K562 (cell line): Measurements from ENCODE around the gene NME2. TPM values are rescaled to one million over a fixed set of nuclear protein-coding genes. Genes with fewer than 3 reads are reported as not detected.

Experiments
- ARID2 ChIP-seq: fragments of 450-650 bp; IDR thresholded peaks from 2 replicates; pipeline ENCODE4 v1.6.1; 2017; ENCODE audit warnings: antibody characterized with exemption, mild to moderate bottlenecking
- BRCA1 ChIP-seq, 2 experiments: fragments of 450-650 bp in 1 of 2; sonication (generic) in 1 of 2; formaldehyde crosslinking in 1 of 2; IDR thresholded peaks; 2 replicates each; pipeline versions ENCODE4 v1.5.0 to v1.6.1; 2017 to 2020; ENCODE audit warnings: mild to moderate bottlenecking in 1 of 2, missing genetic modification reagents in 1 of 2
- CEBPB ChIP-seq: fragments of 450-650 bp; IDR thresholded peaks from 2 replicates; pipeline ENCODE4 v1.6.1; 2016; ENCODE audit warnings: missing genetic modification characterization, missing compliant biosample characterization
- HDAC3 ChIP-seq: fragments of 450-650 bp; IDR thresholded peaks from 2 replicates; pipeline ENCODE4 v1.6.1; 2018; ENCODE audit warnings: borderline replicate concordance, mild to moderate bottlenecking, moderate library complexity; ENCODE audit not compliant: partially characterized antibody
- LARP7 ChIP-seq: fragments of 450-650 bp; IDR thresholded peaks from 2 replicates; pipeline ENCODE4 v1.6.1; 2016
- MTF1 ChIP-seq: fragments of 250-450 bp; sonication (Bioruptor Pico); IDR thresholded peaks from 2 replicates; pipeline ENCODE4 v1.9.0; 2021; ENCODE audit warnings: moderate library complexity, mild to moderate bottlenecking, inconsistent platforms, borderline replicate concordance
- NR2C2 ChIP-seq, 2 experiments: fragments of 200-800 bp in 1 of 2; sonication (Bioruptor generic) in 1 of 2; sonication (generic) in 1 of 2; formaldehyde crosslinking in 1 of 2; IDR thresholded peaks; 2 replicates each; pipeline versions ENCODE4 v1.6.1 to v1.8.0; 2016 to 2022; ENCODE audit warnings: mild to moderate bottlenecking in 1 of 2, missing compliant biosample characterization in 1 of 2, missing genetic modification characterization in 1 of 2, missing genetic modification reagents in 1 of 2
- RBM17 ChIP-seq: fragments of 200-400 bp; formaldehyde crosslinking; IDR thresholded peaks from 2 replicates; pipeline ENCODE4 v1.6.1; 2017; ENCODE audit warnings: low read depth, mild to moderate bottlenecking, low read length, borderline replicate concordance
- RBM22 ChIP-seq: fragments of 200-400 bp; formaldehyde crosslinking; IDR thresholded peaks from 2 replicates; pipeline ENCODE4 v1.6.1; 2018; ENCODE audit warnings: low read length, low read depth; ENCODE audit not compliant: poor library complexity, severe bottlenecking
- SRF ChIP-seq, 2 experiments: fragments of 250-450, 450-650 bp in 1 of 2; sonication (Bioruptor Pico) in 1 of 2; sonication (generic) in 1 of 2; formaldehyde crosslinking; IDR thresholded peaks; 2 replicates each; pipeline versions ENCODE4 v1.5.0 to v1.5.1; 2020 to 2022; ENCODE audit warnings: mild to moderate bottlenecking in 1 of 2, missing genetic modification reagents in 1 of 2
- TRIM28 ChIP-seq: fragments of 450-650 bp; IDR thresholded peaks from 2 replicates; pipeline ENCODE4 v1.6.1; 2017
- UBTF ChIP-seq, 2 experiments: IDR thresholded peaks; 2 replicates each; pipeline ENCODE4 v1.6.1; 2012; ENCODE audit warnings: improper control_type of control experiment in 2 of 2, low read depth in 2 of 2, low read length in 2 of 2, borderline replicate concordance in 1 of 2
- XRCC4 ChIP-seq: IDR thresholded peaks from one replicate; pipeline ENCODE4 v1.6.1; 2011; ENCODE audit not compliant: insufficient read depth, insufficient read length; ENCODE audit errors: extremely low read depth
- YBX1 ChIP-seq: fragments of 450-650 bp; IDR thresholded peaks from 2 replicates; pipeline ENCODE4 v1.7.1; 2016; ENCODE audit warnings: mild to moderate bottlenecking
- polyA plus RNA-seq, 8 experiments: library from polyadenylated mRNA; depleted of rRNA in 4 of 8; stranded (reverse) in 5 of 8; unstranded in 3 of 8; fragments of >200 nt; fragmentation: Nextera tagmentation in 2 of 8; fragmentation: Illumina TruSeq in 1 of 8; extraction: Ambion mirVana in 2 of 8; extraction: Trizol in 1 of 8; gene quantifications; 2 replicates each; pipeline versions ENCODE4 v1.2.1 to v1.2.3, GENCODE V29; 2011 to 2014; ENCODE audit warnings: inconsistent platforms in 1 of 8, missing spikeins in 1 of 8
- total RNA-seq, 7 experiments: library from RNA; depleted of rRNA in 6 of 7; stranded (reverse); fragments of >200 nt in 6 of 7; fragmentation: Illumina TruSeq in 2 of 7; extraction: Trizol in 2 of 7; gene quantifications; 2 replicates each; pipeline versions ENCODE4 v1.2.1 to v1.2.3, GENCODE V29; 2011 to 2021; ENCODE audit warnings: low replicate concordance in 1 of 7
- TF ChIP-seq, protein P1 (sequence below): fragments of 250-450 bp; sonication (Bioruptor Pico); IDR thresholded peaks from 2 replicates; pipeline ENCODE4 v1.5.0; 2022; ENCODE audit warnings: mild to moderate bottlenecking
- TF ChIP-seq, protein P2 (sequence below): sonication (generic); formaldehyde crosslinking; IDR thresholded peaks from 2 replicates; pipeline ENCODE4 v1.8.0; 2023; ENCODE audit warnings: missing genetic modification reagents, mild to moderate bottlenecking, borderline replicate concordance

NME2 gene
- total and polyA plus RNA-seq, 9 of the 15 experiments (the other 6 are each of a cell fraction or from before 2014, with no cell fraction given), result 684 to 1,202 (median 924) TPM

- 0 out of 4 replicates have a peak, but pooled peaks of 1 of the 2 experiments have one; percentile 49 for TF ChIP-seq SRF (CRISPR knock-in tag; IDR thresholded peaks at IDR 0.05)
- no peak for TF ChIP-seq XRCC4
- no peak for TF ChIP-seq MTF1 (CRISPR knock-in tag)
- no peak for TF ChIP-seq NR2C2 (CRISPR knock-in tag; IDR thresholded peaks at IDR 0.05)
- TF ChIP-seq NR2C2 (tag; IDR thresholded peaks at IDR 0.05), result peak; percentile 92
- TF ChIP-seq RBM22, result no peak
- TF ChIP-seq LARP7, result no peak
- TF ChIP-seq UBTF (IDR thresholded peaks at IDR 0.05; ENCODE audit: borderline replicate concordance in 1 of 2, low read depth in 2 of 2, low read length in 2 of 2), result peak in 1 of 2 experiments; percentile 59; a peak in 1 of 4 replicates
- TF ChIP-seq, protein P1, sequence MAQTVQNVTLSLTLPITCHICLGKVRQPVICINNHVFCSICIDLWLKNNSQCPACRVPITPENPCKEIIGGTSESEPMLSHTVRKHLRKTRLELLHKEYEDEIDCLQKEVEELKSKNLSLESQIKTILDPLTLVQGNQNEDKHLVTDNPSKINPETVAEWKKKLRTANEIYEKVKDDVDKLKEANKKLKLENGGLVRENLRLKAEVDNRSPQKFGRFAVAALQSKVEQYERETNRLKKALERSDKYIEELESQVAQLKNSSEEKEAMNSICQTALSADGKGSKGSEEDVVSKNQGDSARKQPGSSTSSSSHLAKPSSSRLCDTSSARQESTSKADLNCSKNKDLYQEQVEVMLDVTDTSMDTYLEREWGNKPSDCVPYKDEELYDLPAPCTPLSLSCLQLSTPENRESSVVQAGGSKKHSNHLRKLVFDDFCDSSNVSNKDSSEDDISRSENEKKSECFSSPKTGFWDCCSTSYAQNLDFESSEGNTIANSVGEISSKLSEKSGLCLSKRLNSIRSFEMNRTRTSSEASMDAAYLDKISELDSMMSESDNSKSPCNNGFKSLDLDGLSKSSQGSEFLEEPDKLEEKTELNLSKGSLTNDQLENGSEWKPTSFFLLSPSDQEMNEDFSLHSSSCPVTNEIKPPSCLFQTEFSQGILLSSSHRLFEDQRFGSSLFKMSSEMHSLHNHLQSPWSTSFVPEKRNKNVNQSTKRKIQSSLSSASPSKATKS, result no peak
- no peak for TF ChIP-seq RBM17
- TF ChIP-seq BRCA1 (IDR thresholded peaks at IDR 0.05), result no peak
- 0 out of 2 replicates have a peak, but pooled peaks have one; percentile 84 for TF ChIP-seq BRCA1 (CRISPR knock-in tag; IDR thresholded peaks at IDR 0.05)
- no peak for TF ChIP-seq HDAC3
- TF ChIP-seq ARID2, result no peak
- TF ChIP-seq YBX1, result no peak
- TF ChIP-seq CEBPB (tag), result no peak
- TF ChIP-seq, protein P2, sequence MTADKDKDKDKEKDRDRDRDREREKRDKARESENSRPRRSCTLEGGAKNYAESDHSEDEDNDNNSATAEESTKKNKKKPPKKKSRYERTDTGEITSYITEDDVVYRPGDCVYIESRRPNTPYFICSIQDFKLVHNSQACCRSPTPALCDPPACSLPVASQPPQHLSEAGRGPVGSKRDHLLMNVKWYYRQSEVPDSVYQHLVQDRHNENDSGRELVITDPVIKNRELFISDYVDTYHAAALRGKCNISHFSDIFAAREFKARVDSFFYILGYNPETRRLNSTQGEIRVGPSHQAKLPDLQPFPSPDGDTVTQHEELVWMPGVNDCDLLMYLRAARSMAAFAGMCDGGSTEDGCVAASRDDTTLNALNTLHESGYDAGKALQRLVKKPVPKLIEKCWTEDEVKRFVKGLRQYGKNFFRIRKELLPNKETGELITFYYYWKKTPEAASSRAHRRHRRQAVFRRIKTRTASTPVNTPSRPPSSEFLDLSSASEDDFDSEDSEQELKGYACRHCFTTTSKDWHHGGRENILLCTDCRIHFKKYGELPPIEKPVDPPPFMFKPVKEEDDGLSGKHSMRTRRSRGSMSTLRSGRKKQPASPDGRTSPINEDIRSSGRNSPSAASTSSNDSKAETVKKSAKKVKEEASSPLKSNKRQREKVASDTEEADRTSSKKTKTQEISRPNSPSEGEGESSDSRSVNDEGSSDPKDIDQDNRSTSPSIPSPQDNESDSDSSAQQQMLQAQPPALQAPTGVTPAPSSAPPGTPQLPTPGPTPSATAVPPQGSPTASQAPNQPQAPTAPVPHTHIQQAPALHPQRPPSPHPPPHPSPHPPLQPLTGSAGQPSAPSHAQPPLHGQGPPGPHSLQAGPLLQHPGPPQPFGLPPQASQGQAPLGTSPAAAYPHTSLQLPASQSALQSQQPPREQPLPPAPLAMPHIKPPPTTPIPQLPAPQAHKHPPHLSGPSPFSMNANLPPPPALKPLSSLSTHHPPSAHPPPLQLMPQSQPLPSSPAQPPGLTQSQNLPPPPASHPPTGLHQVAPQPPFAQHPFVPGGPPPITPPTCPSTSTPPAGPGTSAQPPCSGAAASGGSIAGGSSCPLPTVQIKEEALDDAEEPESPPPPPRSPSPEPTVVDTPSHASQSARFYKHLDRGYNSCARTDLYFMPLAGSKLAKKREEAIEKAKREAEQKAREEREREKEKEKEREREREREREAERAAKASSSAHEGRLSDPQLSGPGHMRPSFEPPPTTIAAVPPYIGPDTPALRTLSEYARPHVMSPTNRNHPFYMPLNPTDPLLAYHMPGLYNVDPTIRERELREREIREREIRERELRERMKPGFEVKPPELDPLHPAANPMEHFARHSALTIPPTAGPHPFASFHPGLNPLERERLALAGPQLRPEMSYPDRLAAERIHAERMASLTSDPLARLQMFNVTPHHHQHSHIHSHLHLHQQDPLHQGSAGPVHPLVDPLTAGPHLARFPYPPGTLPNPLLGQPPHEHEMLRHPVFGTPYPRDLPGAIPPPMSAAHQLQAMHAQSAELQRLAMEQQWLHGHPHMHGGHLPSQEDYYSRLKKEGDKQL (CRISPR knock-in tag), result no peak
- no peak for TF ChIP-seq TRIM28
These were observed at the start of gene NME2 (continued) for GRCh38 chr17:51166198-51166986.
